GM12878 (cell line): Measurements from ENCODE around the gene POP7. TPM values are rescaled to one million over a fixed set of nuclear protein-coding genes. Genes with fewer than 3 reads are reported as not detected.
A peak's percentile ranks its signal among the peaks of the same experiment; 100 is the strongest.

Experiments
- BACH1 ChIP-seq: fragments of 450-650 bp; IDR thresholded peaks from 2 replicates; pipeline ENCODE4 v1.6.1; 2017; ENCODE audit warnings: mild to moderate bottlenecking, borderline replicate concordance
- CBX3 ChIP-seq: fragments of 200-600 bp; sonication (generic); IDR thresholded peaks from 2 replicates; pipeline ENCODE4 v1.6.1; 2016; ENCODE audit warnings: low read depth, borderline replicate concordance
- CEBPZ ChIP-seq: fragments of 150-350 bp; IDR thresholded peaks from 2 replicates; pipeline ENCODE4 v1.6.1; 2016; ENCODE audit warnings: low read depth, low read length
- CHD2 ChIP-seq: IDR thresholded peaks from 2 replicates; pipeline ENCODE4 v1.6.1; 2011; ENCODE audit warnings: low read depth, low read length, improper control_type of control experiment, borderline replicate concordance
- CTCF ChIP-seq, 3 experiments: IDR thresholded peaks in 2 of 3; conservative IDR thresholded peaks in 1 of 3; 2 replicates each; pipeline ENCODE4 v1.5.1; 2011; ENCODE audit warnings: low read depth in 3 of 3, low read length in 3 of 3, mild to moderate bottlenecking in 3 of 3, control low read depth in 2 of 3, moderate library complexity in 2 of 3, inconsistent platforms in 1 of 3, mixed read lengths in 1 of 3; ENCODE audit not compliant: control insufficient read depth in 2 of 3, insufficient read depth in 1 of 3; ENCODE audit errors: extremely low read depth in 1 of 3
- EED ChIP-seq: sonication (generic); IDR thresholded peaks from 2 replicates; pipeline ENCODE4 v1.6.1; 2016; ENCODE audit warnings: antibody characterized with exemption, low read depth
- IRF4 ChIP-seq: IDR thresholded peaks from 2 replicates; pipeline ENCODE4 v1.6.1; 2011; ENCODE audit warnings: low read depth, low read length
- KAT2A ChIP-seq: conservative IDR thresholded peaks from 2 replicates; pipeline ENCODE4 v1.6.1; 2011; ENCODE audit warnings: low read depth, low read length; ENCODE audit not compliant: control insufficient read depth
- KDM1A ChIP-seq: fragments of 200-600 bp; sonication (generic); IDR thresholded peaks from 2 replicates; pipeline ENCODE4 v1.6.1; 2016; ENCODE audit warnings: borderline replicate concordance
- MTA2 ChIP-seq: fragments of 450-650 bp; IDR thresholded peaks from 2 replicates; pipeline ENCODE4 v1.6.1; 2016; ENCODE audit warnings: low read depth, mild to moderate bottlenecking, moderate library complexity
- PAX5 ChIP-seq: IDR thresholded peaks from 2 replicates; pipeline ENCODE4 v1.6.1; 2011; ENCODE audit warnings: low read depth, low read length, borderline replicate concordance
- PBX3 ChIP-seq: IDR thresholded peaks from 2 replicates; pipeline ENCODE4 v1.6.1; 2011; ENCODE audit warnings: mild to moderate bottlenecking, low read depth, low read length, moderate library complexity; ENCODE audit not compliant: insufficient replicate concordance
- POU2F2 ChIP-seq: IDR thresholded peaks from 3 replicates; pipeline ENCODE4 v1.6.1; 2011; ENCODE audit warnings: low read depth, mild to moderate bottlenecking, low read length, borderline replicate concordance
- SMAD5 ChIP-seq: IDR thresholded peaks from 2 replicates; pipeline ENCODE4 v1.6.1; 2016; ENCODE audit warnings: antibody characterized with exemption, low read depth
- SP1 ChIP-seq: IDR thresholded peaks from one replicate; pipeline ENCODE4 v1.6.1; 2011; ENCODE audit warnings: low read depth, low read length
- SUZ12 ChIP-seq: fragments of 200-600 bp; sonication (generic); IDR thresholded peaks from one replicate; pipeline ENCODE4 v1.6.1; 2018; ENCODE audit warnings: antibody characterized with exemption, mild to moderate bottlenecking; ENCODE audit not compliant: unreplicated experiment
- ZNF207 ChIP-seq: fragments of 450-650 bp; IDR thresholded peaks from 2 replicates; pipeline ENCODE4 v1.6.1; 2014; ENCODE audit warnings: antibody characterized with exemption, mild to moderate bottlenecking, borderline replicate concordance
- polyA plus RNA-seq, 11 experiments: library from polyadenylated mRNA; depleted of rRNA in 4 of 11; unstranded in 6 of 11; stranded (reverse) in 5 of 11; fragments of >200 nt; fragmentation: Nextera tagmentation in 4 of 11; fragmentation: Illumina TruSeq in 1 of 11; extraction: Ambion mirVana in 4 of 11; extraction: Trizol in 1 of 11; gene quantifications; 1 replicate in 1 of 11; 2 replicates in 10 of 11; pipeline versions ENCODE4 v1.2.1 to v1.2.3, GENCODE V29; 2011 to 2016; ENCODE audit warnings: inconsistent platforms in 2 of 11, missing spikeins in 2 of 11, low read depth in 1 of 11
- total RNA-seq, 4 experiments: library from RNA; depleted of rRNA in 3 of 4; stranded (reverse); fragments of >200 nt in 3 of 4; fragmentation: Illumina TruSeq in 1 of 4; extraction: Trizol in 1 of 4; gene quantifications; 2 replicates each; pipeline versions ENCODE4 v1.2.1 to v1.2.3, GENCODE V29; 2013 to 2021
- TF ChIP-seq, protein P1 (sequence below): fragments of 150-350 bp; IDR thresholded peaks from 2 replicates; pipeline ENCODE4 v1.6.1; 2014; ENCODE audit warnings: mild to moderate bottlenecking, low read depth, low read length
- TF ChIP-seq, protein P2 (sequence below): fragments of 450-650 bp; IDR thresholded peaks from 2 replicates; pipeline ENCODE4 v1.6.1; 2017; ENCODE audit warnings: antibody characterized with exemption, mild to moderate bottlenecking, moderate library complexity

The POP7 gene
- total and polyA plus RNA-seq, 10 of the 15 experiments (the other 5 are each of a cell fraction or from before 2014, with no cell fraction given) = 12.1 to 148 (median 51.7) TPM

- TF ChIP-seq CEBPZ = no peak
- no peak for TF ChIP-seq MTA2
- TF ChIP-seq ZNF207 = 0 out of 2 replicates have a peak, but pooled peaks have one; percentile 25
- no peak for TF ChIP-seq PBX3
- TF ChIP-seq SUZ12 = no peak
- TF ChIP-seq PAX5 = no peak
- no peak for TF ChIP-seq IRF4
- TF ChIP-seq, protein P1, sequence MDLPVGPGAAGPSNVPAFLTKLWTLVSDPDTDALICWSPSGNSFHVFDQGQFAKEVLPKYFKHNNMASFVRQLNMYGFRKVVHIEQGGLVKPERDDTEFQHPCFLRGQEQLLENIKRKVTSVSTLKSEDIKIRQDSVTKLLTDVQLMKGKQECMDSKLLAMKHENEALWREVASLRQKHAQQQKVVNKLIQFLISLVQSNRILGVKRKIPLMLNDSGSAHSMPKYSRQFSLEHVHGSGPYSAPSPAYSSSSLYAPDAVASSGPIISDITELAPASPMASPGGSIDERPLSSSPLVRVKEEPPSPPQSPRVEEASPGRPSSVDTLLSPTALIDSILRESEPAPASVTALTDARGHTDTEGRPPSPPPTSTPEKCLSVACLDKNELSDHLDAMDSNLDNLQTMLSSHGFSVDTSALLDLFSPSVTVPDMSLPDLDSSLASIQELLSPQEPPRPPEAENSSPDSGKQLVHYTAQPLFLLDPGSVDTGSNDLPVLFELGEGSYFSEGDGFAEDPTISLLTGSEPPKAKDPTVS = no peak
- TF ChIP-seq BACH1 = peak; percentile 34; the same call in 1 of the 2 replicates
- no peak for TF ChIP-seq CTCF (IDR thresholded peaks at IDR 0.05 in 2 of 3, conservative IDR thresholded peaks at IDR 0.05 in 1 of 3; ENCODE audit: control insufficient read depth in 2 of 3, extremely low read depth in 1 of 3, insufficient read depth in 1 of 3, low read depth in 3 of 3, low read length in 3 of 3)
- TF ChIP-seq CHD2 = 0 out of 2 replicates have a peak, but pooled peaks have one; percentile 19
- TF ChIP-seq, protein P2, sequence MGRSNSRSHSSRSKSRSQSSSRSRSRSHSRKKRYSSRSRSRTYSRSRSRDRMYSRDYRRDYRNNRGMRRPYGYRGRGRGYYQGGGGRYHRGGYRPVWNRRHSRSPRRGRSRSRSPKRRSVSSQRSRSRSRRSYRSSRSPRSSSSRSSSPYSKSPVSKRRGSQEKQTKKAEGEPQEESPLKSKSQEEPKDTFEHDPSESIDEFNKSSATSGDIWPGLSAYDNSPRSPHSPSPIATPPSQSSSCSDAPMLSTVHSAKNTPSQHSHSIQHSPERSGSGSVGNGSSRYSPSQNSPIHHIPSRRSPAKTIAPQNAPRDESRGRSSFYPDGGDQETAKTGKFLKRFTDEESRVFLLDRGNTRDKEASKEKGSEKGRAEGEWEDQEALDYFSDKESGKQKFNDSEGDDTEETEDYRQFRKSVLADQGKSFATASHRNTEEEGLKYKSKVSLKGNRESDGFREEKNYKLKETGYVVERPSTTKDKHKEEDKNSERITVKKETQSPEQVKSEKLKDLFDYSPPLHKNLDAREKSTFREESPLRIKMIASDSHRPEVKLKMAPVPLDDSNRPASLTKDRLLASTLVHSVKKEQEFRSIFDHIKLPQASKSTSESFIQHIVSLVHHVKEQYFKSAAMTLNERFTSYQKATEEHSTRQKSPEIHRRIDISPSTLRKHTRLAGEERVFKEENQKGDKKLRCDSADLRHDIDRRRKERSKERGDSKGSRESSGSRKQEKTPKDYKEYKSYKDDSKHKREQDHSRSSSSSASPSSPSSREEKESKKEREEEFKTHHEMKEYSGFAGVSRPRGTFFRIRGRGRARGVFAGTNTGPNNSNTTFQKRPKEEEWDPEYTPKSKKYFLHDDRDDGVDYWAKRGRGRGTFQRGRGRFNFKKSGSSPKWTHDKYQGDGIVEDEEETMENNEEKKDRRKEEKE = no peak
- no peak for TF ChIP-seq CBX3
- no peak for TF ChIP-seq SP1
- no peak for TF ChIP-seq KDM1A
- no peak for TF ChIP-seq SMAD5
- no peak for TF ChIP-seq KAT2A
- no peak for TF ChIP-seq EED
- TF ChIP-seq POU2F2 = no peak
Observed at GRCh38 chr7:100675581-100676350, 30.2 kb upstream of the POP7 start (continued).
